Endothelial cell of umbilical vein (primary cell): ENCODE data around the gene ZMIZ1. TPM values are rescaled to one million over a fixed set of nuclear protein-coding genes. Genes with fewer than 3 reads are reported as not detected.

Experiments used
- BruUV-seq: library from RNA; stranded (reverse); fragments of 400-500 nt; replicated peaks from 2 replicates; lab custom pipeline; 2021; lab: Mats Ljungman, UMichigan
- CTCF ChIA-PET: fragments of 300-600, 350-600 bp; sonication (Branson Sonifier 250); formaldehyde crosslinking; loops from one replicate; lab custom pipeline; 2021; ENCODE audit warnings: antibody characterized with exemption, inconsistent platforms; lab: Charles Lee
- POLR2A ChIA-PET: fragments of 300-600, 350-600 bp; sonication (Branson Sonifier 250); formaldehyde crosslinking; loops from one replicate; lab custom pipeline; 2021; ENCODE audit warnings: antibody characterized with exemption, inconsistent platforms; lab: Charles Lee
- DNase-seq: peaks from one replicate; pipeline ENCODE4 v3.0.0-alpha.2; 2011; ENCODE audit warnings: low read depth, low spot score
- FAIRE-seq: peaks from 2 replicates; lab custom pipeline; 2011; peaks lifted over from hg19 to GRCh38; lab: Jason Lieb, UNC
- H2AFZ ChIP-seq: 2 replicates; pipeline ENCODE4 v1.6.0; 2012; ENCODE audit warnings: low read depth, low read length, control low read depth, inconsistent platforms
- H3K27ac ChIP-seq: 2 replicates; pipeline ENCODE4 v1.5.1; 2011; ENCODE audit warnings: low read depth, mild to moderate bottlenecking, control low read depth, low read length, moderate library complexity; ENCODE audit not compliant: insufficient read depth
- H3K27me3 ChIP-seq, 2 experiments: 2 replicates each; pipeline versions ENCODE4 v1.6.0 to v1.6.1; 2011; ENCODE audit warnings: low read length in 2 of 2, mixed read lengths in 1 of 2; ENCODE audit not compliant: control insufficient read depth in 2 of 2, insufficient read depth in 2 of 2
- H3K36me3 ChIP-seq, 2 experiments: 2 replicates in 1 of 2; 3 replicates in 1 of 2; pipeline ENCODE4 v1.5.1; 2011; ENCODE audit warnings: low read length in 2 of 2, mild to moderate bottlenecking in 1 of 2, moderate library complexity in 1 of 2; ENCODE audit not compliant: control insufficient read depth in 2 of 2, insufficient read depth in 2 of 2; ENCODE audit errors: extremely low read depth in 1 of 2
- H3K4me1 ChIP-seq: 3 replicates; pipeline ENCODE4 v1.5.1; 2011; ENCODE audit warnings: mild to moderate bottlenecking, low read length; ENCODE audit not compliant: control insufficient read depth, insufficient read depth; ENCODE audit errors: extremely low read depth
- H3K4me2 ChIP-seq: 2 replicates; pipeline ENCODE4 v1.6.1; 2011; ENCODE audit warnings: low read length, control low read depth, mixed read lengths; ENCODE audit not compliant: insufficient read depth
- H3K4me3 ChIP-seq, 3 experiments: fragments of 200-600 bp in 1 of 3; sonication (generic), shearing (Covaris generic) in 1 of 3; replicated peaks in 1 of 3; 2 replicates each; pipeline ENCODE4 v1.5.1; 2011 to 2016; ENCODE audit warnings: control low read depth in 3 of 3, low read length in 3 of 3, mild to moderate bottlenecking in 2 of 3, inconsistent platforms in 1 of 3, low read depth in 1 of 3, moderate library complexity in 1 of 3; ENCODE audit not compliant: insufficient read depth in 1 of 3
- H3K79me2 ChIP-seq: 2 replicates; pipeline ENCODE4 v1.6.0; 2012; ENCODE audit warnings: low read length, inconsistent platforms; ENCODE audit not compliant: control insufficient read depth, insufficient read depth
- H3K9ac ChIP-seq: replicated peaks from 2 replicates; pipeline ENCODE3; 2011; ENCODE audit warnings: low read length, control low read depth; ENCODE audit not compliant: insufficient read depth; ENCODE audit errors: extremely low read depth
- H3K9me1 ChIP-seq: replicated peaks from 3 replicates; pipeline ENCODE4 v1.6.0; 2011; ENCODE audit warnings: mild to moderate bottlenecking, low read length; ENCODE audit not compliant: control insufficient read depth, insufficient read depth; ENCODE audit errors: extremely low read depth
- H3K9me3 ChIP-seq: replicated peaks from 2 replicates; pipeline ENCODE4 v1.5.1; 2012; ENCODE audit warnings: low read length, inconsistent platforms; ENCODE audit not compliant: control insufficient read depth, insufficient read depth
- H4K20me1 ChIP-seq: replicated peaks from 2 replicates; pipeline ENCODE3; 2011; ENCODE audit warnings: mild to moderate bottlenecking, low read length; ENCODE audit not compliant: control insufficient read depth, insufficient read depth; ENCODE audit errors: extremely low read depth
- EZH2 ChIP-seq: IDR thresholded peaks from 2 replicates; pipeline ENCODE4 v1.6.1; 2012; ENCODE audit warnings: borderline replicate concordance, low read depth, mild to moderate bottlenecking, moderate library complexity, low read length, inconsistent platforms; ENCODE audit not compliant: severe bottlenecking
- FOS ChIP-seq: IDR thresholded peaks from 2 replicates; pipeline ENCODE4 v1.6.1; 2011; ENCODE audit warnings: mild to moderate bottlenecking, low read length, moderate library complexity, borderline replicate concordance; ENCODE audit not compliant: insufficient read depth
- GATA2 ChIP-seq: IDR thresholded peaks from 2 replicates; pipeline ENCODE4 v1.7.0; 2011; ENCODE audit warnings: low read depth, mild to moderate bottlenecking, moderate library complexity, mixed read lengths, low read length; ENCODE audit not compliant: insufficient read length, insufficient read depth
- JUN ChIP-seq: IDR thresholded peaks from 2 replicates; pipeline ENCODE4 v1.6.1; 2011; ENCODE audit warnings: borderline replicate concordance, low read depth; ENCODE audit not compliant: insufficient read length, insufficient read depth
- MYC ChIP-seq: IDR thresholded peaks from one replicate; pipeline ENCODE4 v1.6.1; 2011; ENCODE audit warnings: mild to moderate bottlenecking, low read depth, low read length
- POLR2A ChIP-seq: IDR thresholded peaks from 2 replicates; pipeline ENCODE4 v1.6.1; 2012; ENCODE audit warnings: low read depth, mild to moderate bottlenecking, control low read depth, low read length
- POLR2AphosphoS5 ChIP-seq: IDR thresholded peaks from 2 replicates; pipeline ENCODE4 v1.6.1; 2012; ENCODE audit warnings: low read depth, mild to moderate bottlenecking, control low read depth, low read length, moderate library complexity; ENCODE audit not compliant: insufficient read depth
- dilution Hi-C: fragments of 300-500 bp; cut with MboI; formaldehyde crosslinking; loops from one replicate; pipeline ENCODE4 v1.15.0; 2019; ENCODE audit warnings: low sequenced_read_pairs; ENCODE audit not compliant: extremely low pct_ligation_motif_present
- intact Hi-C: fragments of 100-400 bp; cut with micrococcal nuclease; formaldehyde crosslinking; loops from one replicate; pipeline ENCODE4 v1.10.0; 2022
- polyA plus RNA-seq, 4 experiments: library from polyadenylated mRNA; depleted of rRNA in 3 of 4; stranded (reverse) in 3 of 4; unstranded in 1 of 4; fragments of >200 nt; gene quantifications; 2 replicates each; pipeline versions ENCODE4 v1.2.1 to v1.2.3, GENCODE V29; 2011 to 2012; ENCODE audit warnings: missing spikeins in 1 of 4
- total RNA-seq: library from RNA; stranded (reverse); gene quantifications from 2 replicates; pipeline ENCODE4 v1.2.3, GENCODE V29; 2021
- TF ChIP-seq, protein P1 (sequence below): IDR thresholded peaks from 2 replicates; pipeline ENCODE4 v1.6.1; 2011; ENCODE audit not compliant: insufficient read depth, insufficient read length
- TF ChIP-seq, protein P2 (sequence below), 2 donors: IDR thresholded peaks; 1 replicate in 1 of 2; 2 replicates in 1 of 2; pipeline ENCODE4 v1.5.1; 2011; ENCODE audit warnings: low read length in 2 of 2, mild to moderate bottlenecking in 2 of 2, moderate library complexity in 2 of 2, control low read depth in 1 of 2, inconsistent platforms in 1 of 2, low read depth in 1 of 2; ENCODE audit not compliant: insufficient read depth in 1 of 2; ENCODE audit errors: extremely low read depth in 1 of 2

The ZMIZ1 gene
- total and polyA plus RNA-seq, 2 donors (not counting 3 experiments of a cell fraction or from before 2014, with no cell fraction given): 12.5 to 46.7 TPM

DNA sequence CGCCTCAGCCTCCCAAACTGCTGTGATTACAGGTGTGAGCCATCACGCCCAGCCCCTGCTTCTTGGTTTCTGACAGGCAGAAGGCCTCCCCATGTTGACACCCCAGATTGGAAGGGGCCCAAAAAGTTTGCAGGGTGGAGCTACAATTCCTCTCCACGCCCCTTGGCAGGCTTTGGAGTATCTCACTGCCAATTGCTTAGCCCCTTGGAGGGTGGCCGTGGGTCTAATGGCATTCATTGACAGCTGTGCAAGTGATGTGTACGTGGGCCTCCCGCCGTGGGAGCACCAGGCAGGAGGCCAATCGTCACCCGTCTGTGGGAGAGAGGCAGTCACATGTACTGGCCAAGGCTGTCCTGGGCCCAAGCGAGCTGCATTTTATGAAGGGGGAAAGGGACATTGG lies 204.8 kb downstream of the ZMIZ1 start:
- TF ChIP-seq GATA2 (no peak), FOS (no peak), MYC (no peak), JUN (no peak)
- TF ChIP-seq, protein P1, sequence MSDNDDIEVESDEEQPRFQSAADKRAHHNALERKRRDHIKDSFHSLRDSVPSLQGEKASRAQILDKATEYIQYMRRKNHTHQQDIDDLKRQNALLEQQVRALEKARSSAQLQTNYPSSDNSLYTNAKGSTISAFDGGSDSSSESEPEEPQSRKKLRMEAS: no peak
- intact Hi-C loops: no loop called here
- FAIRE-seq: no peak
- no peaks in the 10 kb centered on the region for H3K27me3 ChIP-seq
- no peak for DNase-seq
- H3K9me1 ChIP-seq: no peaks in the 10 kb centered on the region
- H3K79me2 ChIP-seq: peaks cover 49% of the 10 kb centered on the region
- dilution Hi-C loops: no loop called here
- ChIA-PET CTCF (interaction anchor here (1.4 kb wide), 1 partner anchor 20 kb away, joined by 3 read pairs; no protein-coding TSS in a partner anchor), POLR2A (no interaction called here)
- H3K36me3 ChIP-seq: peaks cover 0 to 18% of the 10 kb centered on the region in 2 experiments
- no TSS peak for BruUV-seq
- H3K4me2 ChIP-seq: no peak overlapping the region
- H2AFZ ChIP-seq: no peak overlapping the region
- no peaks in the 10 kb centered on the region for H3K9me3 ChIP-seq
- no peaks in the 10 kb centered on the region for H4K20me1 ChIP-seq
- H3K27ac ChIP-seq: no peak overlapping the region
- peaks cover 5% of the 10 kb centered on the region for H3K4me1 ChIP-seq
- no peak overlapping the region for H3K9ac ChIP-seq
- no peak overlapping the region for H3K4me3 ChIP-seq

DNA sequence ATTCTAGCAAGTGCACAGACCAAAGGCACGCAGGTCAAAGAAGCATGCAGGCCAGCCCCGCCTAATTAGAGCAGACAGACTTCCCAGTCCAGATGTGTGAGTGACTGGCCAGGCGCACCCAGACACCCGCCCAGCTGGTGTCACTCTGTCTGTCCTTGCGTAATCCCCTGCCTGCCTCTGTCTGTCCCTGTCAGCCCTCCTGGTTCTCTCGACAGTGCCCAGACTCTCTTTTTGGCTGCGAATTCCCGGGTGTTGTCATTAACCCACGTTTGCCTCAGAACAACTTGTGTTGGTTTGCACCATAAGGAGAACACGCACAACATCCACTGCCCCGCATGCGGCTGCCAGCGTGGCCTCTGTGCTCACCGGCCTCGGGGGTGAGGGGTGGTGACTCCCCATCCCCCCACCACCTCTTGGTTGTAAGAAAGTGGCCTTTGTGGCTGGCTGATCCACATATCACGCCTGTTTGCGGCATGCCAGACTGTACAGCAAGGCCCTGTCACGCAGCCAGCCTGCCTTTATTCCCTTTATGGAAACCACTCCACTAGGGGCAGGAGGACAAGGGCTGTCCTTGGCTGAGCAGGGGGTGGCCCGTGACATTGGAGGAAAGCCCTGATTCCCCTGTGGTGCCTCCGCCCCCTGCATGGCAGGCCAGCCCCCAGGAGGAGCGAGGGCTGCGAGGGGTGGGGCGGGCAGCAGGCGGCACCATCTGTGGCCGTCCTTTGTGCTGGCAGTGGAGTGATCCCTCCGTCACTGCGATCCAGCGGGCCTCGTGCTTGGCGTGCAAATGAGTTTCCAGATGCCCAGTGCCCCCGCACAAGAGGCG lies 205.7 kb downstream of the ZMIZ1 start:
- no peaks in the 10 kb centered on the region for H4K20me1 ChIP-seq
- no peak for DNase-seq
- dilution Hi-C loops: no loop called here
- TF ChIP-seq POLR2AphosphoS5: no peak
- no peak for TF ChIP-seq EZH2
- TF ChIP-seq, protein P2, sequence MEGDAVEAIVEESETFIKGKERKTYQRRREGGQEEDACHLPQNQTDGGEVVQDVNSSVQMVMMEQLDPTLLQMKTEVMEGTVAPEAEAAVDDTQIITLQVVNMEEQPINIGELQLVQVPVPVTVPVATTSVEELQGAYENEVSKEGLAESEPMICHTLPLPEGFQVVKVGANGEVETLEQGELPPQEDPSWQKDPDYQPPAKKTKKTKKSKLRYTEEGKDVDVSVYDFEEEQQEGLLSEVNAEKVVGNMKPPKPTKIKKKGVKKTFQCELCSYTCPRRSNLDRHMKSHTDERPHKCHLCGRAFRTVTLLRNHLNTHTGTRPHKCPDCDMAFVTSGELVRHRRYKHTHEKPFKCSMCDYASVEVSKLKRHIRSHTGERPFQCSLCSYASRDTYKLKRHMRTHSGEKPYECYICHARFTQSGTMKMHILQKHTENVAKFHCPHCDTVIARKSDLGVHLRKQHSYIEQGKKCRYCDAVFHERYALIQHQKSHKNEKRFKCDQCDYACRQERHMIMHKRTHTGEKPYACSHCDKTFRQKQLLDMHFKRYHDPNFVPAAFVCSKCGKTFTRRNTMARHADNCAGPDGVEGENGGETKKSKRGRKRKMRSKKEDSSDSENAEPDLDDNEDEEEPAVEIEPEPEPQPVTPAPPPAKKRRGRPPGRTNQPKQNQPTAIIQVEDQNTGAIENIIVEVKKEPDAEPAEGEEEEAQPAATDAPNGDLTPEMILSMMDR (IDR thresholded peaks at IDR 0.05; ENCODE audit: extremely low read depth in 1 of 2, insufficient read depth in 1 of 2, low read depth in 1 of 2, low read length in 2 of 2): no peak
- TF ChIP-seq POLR2A: no peak
- no peak for TF ChIP-seq JUN
- no peaks in the 10 kb centered on the region for H3K9me1 ChIP-seq
- no peak for FAIRE-seq
- no peak overlapping the region for H3K4me3 ChIP-seq
- no peak overlapping the region for H3K27ac ChIP-seq
- peaks cover 40% of the 10 kb centered on the region for H3K79me2 ChIP-seq
- H3K27me3 ChIP-seq: no peaks in the 10 kb centered on the region
- H3K9ac ChIP-seq: no peak overlapping the region
- no peak overlapping the region for H3K4me2 ChIP-seq
- POLR2A ChIA-PET: no interaction called here
- intact Hi-C loops: no loop called here
- BruUV-seq: no TSS peak
- H3K36me3 ChIP-seq: peaks cover 0 to 18% of the 10 kb centered on the region in 2 experiments
- H3K4me1 ChIP-seq: no peaks in the 10 kb centered on the region
- H3K9me3 ChIP-seq: no peaks in the 10 kb centered on the region
- CTCF ChIA-PET: interaction anchor here (1.4 kb wide), 1 partner anchor 19 kb away, joined by 3 read pairs; no protein-coding TSS in a partner anchor
- H2AFZ ChIP-seq: no peak overlapping the region
